Measurements from ENCODE around the gene RAB17.

RAB17 gene

GRCh38 chr2:237536617-237537016 lies 53.9 kb downstream of the RAB17 start:
- Histone ChIP-seq H3K9me3 (replicated peaks; ENCODE audit: low read length) (no peaks in the 10 kb centered on the region), H3K4me1 (ENCODE audit: control insufficient read depth, insufficient read depth, low read length) (peaks cover 54% of the 10 kb centered on the region), H3K27me3 (ENCODE audit: control insufficient read depth, insufficient read depth, low read length) (no peaks in the 10 kb centered on the region), H3K4me3 (ENCODE audit: low read length) (no peak overlapping the region), H3K4me2 (ENCODE audit: low read length) (no peak overlapping the region), H3K36me3 (ENCODE audit: insufficient read depth, low read length) (peaks cover 94% of the 10 kb centered on the region), H3K9ac (ENCODE audit: low read depth, low read length) (no peak overlapping the region)

GRCh38 chr2:237536083-237536415 lies 54.5 kb downstream of the RAB17 start:
- peaks cover 55% of the 10 kb centered on the region for H3K4me1 ChIP-seq (ENCODE audit: control insufficient read depth, insufficient read depth, low read length)
- H3K4me2 ChIP-seq (ENCODE audit: low read length) = no peak overlapping the region
- H3K4me3 ChIP-seq (ENCODE audit: low read length) = no peak overlapping the region
- no peak overlapping the region for H3K9ac ChIP-seq (ENCODE audit: low read depth, low read length)
- H3K27me3 ChIP-seq (ENCODE audit: control insufficient read depth, insufficient read depth, low read length) = no peaks in the 10 kb centered on the region
- H3K36me3 ChIP-seq (ENCODE audit: insufficient read depth, low read length) = peaks cover 94% of the 10 kb centered on the region
- no peaks in the 10 kb centered on the region for H3K9me3 ChIP-seq (replicated peaks; ENCODE audit: low read length)

GRCh38 chr2:237535385-237536082 lies 55.0 kb downstream of the RAB17 start:
- no peak overlapping the region for H3K4me2 ChIP-seq (ENCODE audit: low read length)
- H3K9ac ChIP-seq (ENCODE audit: low read depth, low read length) = no peak overlapping the region
- peaks cover 94% of the 10 kb centered on the region for H3K36me3 ChIP-seq (ENCODE audit: insufficient read depth, low read length)
- H3K9me3 ChIP-seq (replicated peaks; ENCODE audit: low read length) = no peaks in the 10 kb centered on the region
- no peaks in the 10 kb centered on the region for H3K27me3 ChIP-seq (ENCODE audit: control insufficient read depth, insufficient read depth, low read length)
- no peak overlapping the region for H3K4me3 ChIP-seq (ENCODE audit: low read length)
- H3K4me1 ChIP-seq (ENCODE audit: control insufficient read depth, insufficient read depth, low read length) = peaks cover 57% of the 10 kb centered on the region

GRCh38 chr2:237534380-237534779 lies 56.2 kb downstream of the RAB17 start:
- Histone ChIP-seq H3K9ac (ENCODE audit: low read depth, low read length) (no peak overlapping the region), H3K9me3 (replicated peaks; ENCODE audit: low read length) (no peaks in the 10 kb centered on the region), H3K4me1 (ENCODE audit: control insufficient read depth, insufficient read depth, low read length) (peaks cover 47% of the 10 kb centered on the region), H3K27me3 (ENCODE audit: control insufficient read depth, insufficient read depth, low read length) (no peaks in the 10 kb centered on the region), H3K4me2 (ENCODE audit: low read length) (no peak overlapping the region), H3K36me3 (ENCODE audit: insufficient read depth, low read length) (peaks cover 94% of the 10 kb centered on the region), H3K4me3 (ENCODE audit: low read length) (no peak overlapping the region)

GRCh38 chr2:237533668-237534161 lies 56.8 kb downstream of the RAB17 start:
- H3K4me3 ChIP-seq (ENCODE audit: low read length) = no peak overlapping the region
- no peak overlapping the region for H3K4me2 ChIP-seq (ENCODE audit: low read length)
- peaks cover 40% of the 10 kb centered on the region for H3K4me1 ChIP-seq (ENCODE audit: control insufficient read depth, insufficient read depth, low read length)
- H3K27me3 ChIP-seq (ENCODE audit: control insufficient read depth, insufficient read depth, low read length) = no peaks in the 10 kb centered on the region
- H3K9ac ChIP-seq (ENCODE audit: low read depth, low read length) = no peak overlapping the region
- H3K36me3 ChIP-seq (ENCODE audit: insufficient read depth, low read length) = peaks cover 99% of the 10 kb centered on the region
- no peaks in the 10 kb centered on the region for H3K9me3 ChIP-seq (replicated peaks; ENCODE audit: low read length)

GRCh38 chr2:237532160-237532559 lies 58.4 kb downstream of the RAB17 start:
- Histone ChIP-seq H3K4me3 (ENCODE audit: low read length) (no peak overlapping the region), H3K4me2 (ENCODE audit: low read length) (no peak overlapping the region), H3K4me1 (ENCODE audit: control insufficient read depth, insufficient read depth, low read length) (peaks cover 30% of the 10 kb centered on the region), H3K36me3 (ENCODE audit: insufficient read depth, low read length) (peaks cover 88% of the 10 kb centered on the region), H3K9ac (ENCODE audit: low read depth, low read length) (no peak overlapping the region), H3K9me3 (replicated peaks; ENCODE audit: low read length) (no peaks in the 10 kb centered on the region), H3K27me3 (ENCODE audit: control insufficient read depth, insufficient read depth, low read length) (no peaks in the 10 kb centered on the region)

GRCh38 chr2:237530472-237531433 lies 59.8 kb downstream of the RAB17 start:
- Histone ChIP-seq H3K9ac (ENCODE audit: low read depth, low read length) (no peak overlapping the region), H3K4me2 (ENCODE audit: low read length) (no peak overlapping the region), H3K4me1 (ENCODE audit: control insufficient read depth, insufficient read depth, low read length) (peaks cover 30% of the 10 kb centered on the region), H3K9me3 (replicated peaks; ENCODE audit: low read length) (no peaks in the 10 kb centered on the region), H3K36me3 (ENCODE audit: insufficient read depth, low read length) (peaks cover 74% of the 10 kb centered on the region), H3K4me3 (ENCODE audit: low read length) (no peak overlapping the region), H3K27me3 (ENCODE audit: control insufficient read depth, insufficient read depth, low read length) (no peaks in the 10 kb centered on the region)

GRCh38 chr2:237529452-237530402 lies 60.8 kb downstream of the RAB17 start:
- Histone ChIP-seq H3K27me3 (ENCODE audit: control insufficient read depth, insufficient read depth, low read length) (no peaks in the 10 kb centered on the region), H3K4me3 (ENCODE audit: low read length) (no peak overlapping the region), H3K36me3 (ENCODE audit: insufficient read depth, low read length) (peaks cover 64% of the 10 kb centered on the region), H3K9ac (ENCODE audit: low read depth, low read length) (no peak overlapping the region), H3K9me3 (replicated peaks; ENCODE audit: low read length) (no peaks in the 10 kb centered on the region), H3K4me2 (ENCODE audit: low read length) (no peak overlapping the region), H3K4me1 (ENCODE audit: control insufficient read depth, insufficient read depth, low read length) (peaks cover 30% of the 10 kb centered on the region)

GRCh38 chr2:237527766-237528165 lies 62.8 kb downstream of the RAB17 start:
- H3K4me1 ChIP-seq (ENCODE audit: control insufficient read depth, insufficient read depth, low read length) = peaks cover 16% of the 10 kb centered on the region

GRCh38 chr2:237527233-237527632 lies 63.3 kb downstream of the RAB17 start:
- Histone ChIP-seq H3K4me2 (ENCODE audit: low read length) (no peak overlapping the region), H3K36me3 (ENCODE audit: insufficient read depth, low read length) (peaks cover 39% of the 10 kb centered on the region), H3K4me1 (ENCODE audit: control insufficient read depth, insufficient read depth, low read length) (peaks cover 11% of the 10 kb centered on the region), H3K9ac (ENCODE audit: low read depth, low read length) (no peak overlapping the region), H3K27me3 (ENCODE audit: control insufficient read depth, insufficient read depth, low read length) (no peaks in the 10 kb centered on the region), H3K4me3 (ENCODE audit: low read length) (no peak overlapping the region), H3K9me3 (replicated peaks; ENCODE audit: low read length) (no peaks in the 10 kb centered on the region)

More at GRCh38 chr2:237527766-237528165, 62.8 kb downstream of the RAB17 start:
- Histone ChIP-seq H3K9me3 (replicated peaks; ENCODE audit: low read length) (no peaks in the 10 kb centered on the region), H3K9ac (ENCODE audit: low read depth, low read length) (no peak overlapping the region), H3K27me3 (ENCODE audit: control insufficient read depth, insufficient read depth, low read length) (no peaks in the 10 kb centered on the region), H3K4me3 (ENCODE audit: low read length) (no peak overlapping the region), H3K4me2 (ENCODE audit: low read length) (no peak overlapping the region), H3K36me3 (ENCODE audit: insufficient read depth, low read length) (peaks cover 44% of the 10 kb centered on the region)
